Fibroblast of skin of back (primary cell): ENCODE data around the gene NADK.
"Not testable (repeated sequence)": the region's sequence is repeated elsewhere in the genome, so short reads cannot be mapped to it uniquely, and the experiment has no call there.

Experiments used
- DNase-seq: peaks from one replicate; pipeline ENCODE4 v3.0.0-alpha.2; 2013

Gene NADK

GRCh38 chr1:1763657-1764621 is 14.3 kb downstream of the NADK start:
- no peak for DNase-seq

- no peak for DNase-seq
Observed at GRCh38 chr1:1761504-1762376, 16.5 kb downstream of the NADK start.

GRCh38 chr1:1760715-1761114 is 17.6 kb downstream of the NADK start:
- DNase-seq = no peak

- no peak for DNase-seq
Observed at GRCh38 chr1:1760345-1760650, 18.0 kb downstream of the NADK start.

GRCh38 chr1:1759456-1760344 is 18.6 kb downstream of the NADK start:
- DNase-seq = no peak

DNA sequence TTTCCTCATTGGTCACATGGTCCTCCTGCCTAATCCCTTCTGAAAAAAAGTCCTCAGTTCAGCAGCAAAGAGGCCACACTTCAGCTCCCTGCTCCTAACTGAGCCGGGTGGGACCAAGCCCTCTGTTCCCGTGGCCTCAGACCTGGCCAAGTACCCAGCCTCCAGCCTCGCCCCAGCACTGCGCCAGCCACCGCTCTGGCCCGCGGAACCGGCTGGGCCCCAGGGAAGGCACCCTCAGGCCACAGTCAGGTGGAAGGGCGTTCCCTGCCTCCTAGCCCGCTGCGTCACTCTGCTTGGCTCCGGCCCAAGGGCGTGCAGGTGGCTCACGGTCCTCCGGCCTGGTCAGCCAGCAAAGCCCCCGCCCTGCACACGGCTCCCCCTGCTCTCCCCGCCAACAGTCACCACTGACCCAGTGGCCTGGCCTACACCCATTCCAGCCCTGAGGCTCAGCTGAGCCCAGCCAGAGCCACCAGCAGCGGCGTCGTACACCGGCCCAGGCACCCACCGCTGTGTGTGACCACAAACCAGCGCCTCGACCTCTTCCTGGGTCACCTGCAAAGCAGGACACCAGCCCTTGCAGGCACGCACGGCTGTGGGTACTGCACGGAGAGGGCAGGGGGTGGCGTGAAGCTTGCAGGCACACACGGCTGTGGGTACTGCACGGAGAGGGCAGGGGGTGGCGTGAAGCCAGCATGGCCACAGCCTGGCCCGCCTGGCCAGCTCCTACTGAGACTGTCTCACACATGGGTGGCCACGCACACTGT is 19.4 kb downstream of the NADK start:
- DNase-seq = no peak

GRCh38 chr1:1758059-1758621 is 20.1 kb downstream of the NADK start:
- no peak for DNase-seq

GRCh38 chr1:1757422-1758058 is 20.7 kb downstream of the NADK start:
- no peak for DNase-seq

GRCh38 chr1:1756661-1757421 is 21.4 kb downstream of the NADK start:
- DNase-seq = no peak

- no peak for DNase-seq
Observed at GRCh38 chr1:1755852-1756251, 22.4 kb downstream of the NADK start.

DNA sequence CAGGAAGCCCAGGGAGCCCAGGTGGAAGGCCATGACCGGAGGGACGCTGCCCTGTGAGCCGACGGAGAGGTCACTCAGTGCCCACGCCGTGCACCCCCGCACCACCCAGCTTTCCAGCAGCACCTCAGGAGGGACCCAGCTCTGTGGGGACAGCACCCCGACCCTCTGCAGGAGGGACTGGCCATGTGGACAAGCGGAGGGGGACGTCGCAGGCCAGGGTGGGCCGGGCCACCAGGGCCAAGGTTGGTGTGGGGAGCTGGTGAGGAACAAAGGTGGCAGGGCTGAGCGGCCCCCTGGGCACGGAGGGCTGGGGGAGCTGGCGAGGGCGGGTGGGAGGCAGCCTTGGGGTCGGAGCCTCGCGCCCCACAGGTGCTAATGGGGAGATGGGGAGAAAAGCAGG is 22.8 kb downstream of the NADK start:
- DNase-seq = no peak

DNA sequence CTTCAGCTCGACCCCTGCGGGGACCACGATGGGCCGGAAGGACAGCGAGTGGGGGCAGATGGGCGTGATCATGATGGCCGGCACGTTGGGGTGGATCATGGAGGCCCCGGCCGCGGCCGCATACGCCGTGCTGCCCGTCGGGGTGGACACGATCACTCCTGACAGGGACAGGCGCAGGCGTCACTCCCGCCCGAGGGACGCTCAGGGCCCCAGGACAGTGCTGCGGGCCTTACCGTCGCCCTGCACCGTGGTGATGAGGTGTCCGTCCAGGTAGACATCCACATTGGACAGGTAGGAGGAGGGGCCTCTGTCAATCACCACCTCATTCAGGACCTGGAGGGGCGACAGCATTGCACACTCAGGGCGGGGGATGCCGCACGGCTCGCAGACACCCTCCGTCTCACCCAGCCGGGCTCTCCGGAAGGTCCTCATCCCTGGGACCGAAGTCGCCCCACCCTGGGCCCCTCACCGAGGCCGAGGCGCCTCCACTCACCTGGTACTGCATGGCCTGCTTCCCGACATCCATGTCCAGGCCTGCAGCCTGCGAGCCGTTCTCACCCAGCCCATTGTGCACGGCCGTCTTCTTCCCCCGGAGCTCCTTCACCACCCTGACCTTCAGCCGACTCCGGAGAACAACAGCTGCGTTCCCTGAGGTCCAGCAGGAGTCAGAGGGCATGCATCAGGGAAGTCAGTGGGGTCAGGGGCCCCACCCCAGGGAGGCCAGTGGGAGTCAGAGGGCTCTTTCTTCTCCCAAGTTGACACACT is 24.0 kb downstream of the NADK start:
- no peak for DNase-seq

DNA sequence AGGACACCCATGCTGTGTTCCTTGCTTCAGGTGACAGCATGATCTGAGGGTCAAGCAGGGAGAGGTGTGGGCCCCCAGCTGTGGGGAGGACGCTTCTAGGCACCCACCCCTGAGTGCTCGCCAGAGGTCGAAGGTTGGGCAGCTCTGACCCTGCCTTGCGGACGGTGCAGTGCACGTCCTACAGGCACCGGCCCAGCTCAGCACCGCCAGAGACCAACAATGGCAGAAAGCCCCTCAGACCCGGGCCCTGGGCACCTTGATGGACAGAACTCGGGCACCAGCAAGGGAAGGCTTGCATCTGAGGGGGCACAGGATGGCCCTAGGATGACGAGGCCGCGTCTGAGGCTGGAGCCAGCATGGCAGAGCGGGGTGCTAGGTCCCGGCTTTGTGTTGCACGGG is 24.7 kb downstream of the NADK start:
- no peak for DNase-seq

DNA sequence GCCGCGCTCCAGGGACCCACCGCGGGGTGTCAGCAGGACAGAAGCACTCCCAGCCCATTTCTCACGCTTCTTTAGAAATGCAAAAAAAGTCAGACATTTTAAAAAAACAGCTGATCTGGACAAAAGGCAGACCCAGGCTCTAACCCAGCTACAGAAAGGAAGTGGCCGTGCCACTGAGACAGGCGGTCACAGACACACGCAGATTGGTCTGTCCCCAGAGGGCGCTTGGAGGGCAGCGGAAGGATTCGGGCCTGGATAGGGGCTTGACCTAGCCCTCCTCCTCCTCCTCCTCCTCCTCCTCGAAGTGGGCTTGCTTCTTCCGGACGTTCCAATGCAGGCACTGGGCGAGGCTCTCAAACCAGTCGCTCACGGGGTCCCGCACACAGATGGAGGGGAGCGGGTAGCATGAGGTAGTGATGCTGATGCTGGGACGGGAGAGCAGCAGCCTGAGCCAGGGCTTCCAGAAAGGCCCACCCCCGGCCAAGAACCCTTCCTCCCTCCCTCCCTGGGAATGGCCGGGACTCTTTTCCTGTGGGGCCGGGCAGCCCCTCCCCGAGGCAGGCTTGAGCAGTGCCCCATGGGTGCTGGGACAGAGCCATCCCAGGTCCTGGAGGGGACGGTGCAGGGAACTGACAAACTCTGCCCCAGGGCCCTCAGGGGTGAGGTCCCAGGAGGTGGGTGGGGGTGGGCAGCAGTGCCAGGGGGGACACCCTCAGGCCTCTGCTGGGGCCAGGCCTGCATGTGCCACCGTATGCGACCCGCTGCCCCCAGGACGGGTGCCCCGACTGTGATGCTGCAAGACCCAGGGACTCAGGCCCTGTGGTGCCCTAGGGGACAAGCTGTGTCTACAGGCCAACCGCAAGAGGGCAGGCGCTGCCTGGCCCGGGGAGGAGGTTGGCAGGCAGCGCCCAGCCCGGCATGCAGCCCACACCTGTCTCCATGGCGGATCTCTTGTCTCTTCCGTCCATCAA is 25.3 kb downstream of the NADK start:
- no peak for DNase-seq

GRCh38 chr1:1752190-1752589 is 26.1 kb downstream of the NADK start:
- no peak for DNase-seq

GRCh38 chr1:1749941-1750340 is 28.3 kb downstream of the NADK start:
- DNase-seq = not testable (repeated sequence)

DNA sequence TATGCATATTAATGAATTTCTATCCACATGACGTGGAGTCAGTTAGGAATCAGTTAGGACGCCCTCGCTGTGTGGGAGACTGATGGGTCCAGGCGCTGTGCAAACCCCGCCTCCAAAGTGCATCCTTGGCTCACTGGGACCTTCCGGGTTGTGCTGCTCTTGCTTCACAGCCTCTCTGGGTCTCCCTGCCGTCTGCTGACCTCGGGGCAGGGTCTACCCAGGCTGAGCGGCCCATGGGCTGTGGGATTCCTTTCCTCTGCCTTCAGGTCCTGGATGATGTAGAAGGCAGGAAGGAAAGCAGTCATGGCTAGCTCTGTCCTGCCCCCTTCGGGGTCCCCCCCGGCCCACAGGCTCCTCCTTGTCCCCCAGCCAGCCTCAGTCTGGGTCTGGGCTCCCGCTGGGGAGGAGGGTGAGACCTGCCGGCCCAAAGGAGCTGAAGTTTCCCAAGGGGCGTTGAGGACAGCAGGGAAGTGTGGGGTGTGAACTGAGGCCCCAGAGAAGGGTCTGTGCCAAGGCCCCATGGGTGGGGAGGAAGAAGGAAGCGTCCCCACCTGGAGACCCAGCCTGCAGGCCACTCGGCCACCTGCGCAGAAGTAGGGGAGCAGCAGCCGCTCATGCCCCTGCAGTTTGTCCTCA is 29.5 kb downstream of the NADK start:
- DNase-seq = no peak

DNA sequence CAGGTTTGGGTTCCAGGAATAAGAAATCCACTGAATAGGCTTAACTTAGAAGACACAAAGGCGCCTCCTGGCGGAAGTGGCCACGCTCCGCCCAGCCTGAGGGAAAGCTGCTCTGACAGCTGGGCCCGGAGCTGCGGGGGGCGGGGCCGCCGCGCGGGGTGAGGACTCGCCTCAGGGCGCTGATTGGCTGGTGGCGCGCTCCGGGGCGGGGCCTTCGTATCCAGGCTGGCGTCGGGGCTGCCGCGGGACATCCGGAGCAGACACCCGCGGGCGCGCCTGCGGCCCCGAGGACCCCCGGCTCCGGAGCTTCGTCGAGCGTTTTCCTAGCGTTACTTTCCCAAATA is 31.7 kb downstream of the NADK start:
- not testable (repeated sequence) for DNase-seq
